Measurements from ENCODE around the gene PIEZO2.

Gene PIEZO2

GRCh38 chr18:10759241-10759640, 390.1 kb downstream of the PIEZO2 start:
- in situ Hi-C loops (cut with MboI; ENCODE audit: low sequenced_read_pairs), result no loop called here

GRCh38 chr18:10757946-10758345, 391.4 kb downstream of the PIEZO2 start:
- in situ Hi-C loops (cut with MboI; ENCODE audit: low sequenced_read_pairs), result no loop called here

GRCh38 chr18:10757349-10757748, 392.0 kb downstream of the PIEZO2 start:
- in situ Hi-C loops (cut with MboI; ENCODE audit: low sequenced_read_pairs), result no loop called here

- in situ Hi-C loops (cut with MboI; ENCODE audit: low sequenced_read_pairs), result no loop called here
Observed at GRCh38 chr18:10755855-10756254, 393.5 kb downstream of the PIEZO2 start.

GRCh38 chr18:10754128-10754527, 395.2 kb downstream of the PIEZO2 start:
- in situ Hi-C loops (cut with MboI; ENCODE audit: low sequenced_read_pairs), result no loop called here

- in situ Hi-C loops (cut with MboI; ENCODE audit: low sequenced_read_pairs), result no loop called here
Observed at GRCh38 chr18:10752382-10752781, 397.0 kb downstream of the PIEZO2 start.

- in situ Hi-C loops (cut with MboI; ENCODE audit: low sequenced_read_pairs), result no loop called here
Observed at GRCh38 chr18:10751653-10752052, 397.7 kb downstream of the PIEZO2 start.

- in situ Hi-C loops (cut with MboI; ENCODE audit: low sequenced_read_pairs), result no loop called here
Observed at GRCh38 chr18:10750191-10751035, 399.0 kb downstream of the PIEZO2 start.

GRCh38 chr18:10748641-10749040, 400.7 kb downstream of the PIEZO2 start:
- in situ Hi-C loops (cut with MboI; ENCODE audit: low sequenced_read_pairs), result no loop called here

GRCh38 chr18:10745971-10746370, 403.4 kb downstream of the PIEZO2 start:
- in situ Hi-C loops (cut with MboI; ENCODE audit: low sequenced_read_pairs), result no loop called here

GRCh38 chr18:10745219-10745618, 404.1 kb downstream of the PIEZO2 start:
- in situ Hi-C loops (cut with MboI; ENCODE audit: low sequenced_read_pairs), result no loop called here

- in situ Hi-C loops (cut with MboI; ENCODE audit: low sequenced_read_pairs), result no loop called here
Observed at GRCh38 chr18:10743766-10744165, 405.6 kb downstream of the PIEZO2 start.

- in situ Hi-C loops (cut with MboI; ENCODE audit: low sequenced_read_pairs), result no loop called here
Observed at GRCh38 chr18:10739152-10739551, 410.2 kb downstream of the PIEZO2 start.

GRCh38 chr18:10736984-10737383, 412.4 kb downstream of the PIEZO2 start:
- in situ Hi-C loops (cut with MboI; ENCODE audit: low sequenced_read_pairs), result no loop called here

- in situ Hi-C loops (cut with MboI; ENCODE audit: low sequenced_read_pairs), result no loop called here
Observed at GRCh38 chr18:10732990-10733389, 416.4 kb downstream of the PIEZO2 start.

- in situ Hi-C loops (cut with MboI; ENCODE audit: low sequenced_read_pairs), result no loop called here
Observed at GRCh38 chr18:10727477-10727876, 421.9 kb downstream of the PIEZO2 start.

GRCh38 chr18:10726198-10727068, 422.9 kb downstream of the PIEZO2 start:
- in situ Hi-C loops (cut with MboI; ENCODE audit: low sequenced_read_pairs), result no loop called here

GRCh38 chr18:10724666-10725065, 424.7 kb downstream of the PIEZO2 start:
- in situ Hi-C loops (cut with MboI; ENCODE audit: low sequenced_read_pairs), result no loop called here

- in situ Hi-C loops (cut with MboI; ENCODE audit: low sequenced_read_pairs), result no loop called here
Observed at GRCh38 chr18:10723496-10723895, 425.9 kb downstream of the PIEZO2 start.

- in situ Hi-C loops (cut with MboI; ENCODE audit: low sequenced_read_pairs), result no loop called here
Observed at GRCh38 chr18:10718809-10719208, 430.6 kb downstream of the PIEZO2 start.

GRCh38 chr18:10715791-10716190, 433.6 kb downstream of the PIEZO2 start:
- in situ Hi-C loops (cut with MboI; ENCODE audit: low sequenced_read_pairs), result no loop called here

- in situ Hi-C loops (cut with MboI; ENCODE audit: low sequenced_read_pairs), result no loop called here
Observed at GRCh38 chr18:10713409-10713808, 436.0 kb downstream of the PIEZO2 start.

Measured in HL-60/S4 (cell line).